ENCODE measurements around the gene CHRM1.

Gene CHRM1

DNA sequence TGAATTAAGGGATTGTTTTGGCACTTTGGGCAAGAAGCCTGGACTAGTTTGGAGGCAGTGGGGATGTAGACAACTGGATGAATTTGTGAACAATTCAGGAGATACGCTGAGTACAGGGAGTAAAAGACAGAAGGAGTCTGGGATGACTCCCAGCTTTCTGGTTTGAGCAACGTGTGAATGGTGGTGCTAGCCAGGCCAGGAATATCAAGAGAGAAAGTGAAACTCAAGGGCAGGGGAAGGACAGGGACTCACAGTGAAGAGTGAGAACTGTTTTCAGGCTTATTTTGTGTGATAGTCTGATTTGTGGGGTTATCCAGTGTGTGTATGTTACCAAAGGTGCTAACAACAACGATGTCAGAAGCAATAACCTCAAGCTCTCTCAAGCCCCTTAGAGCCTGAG is 15.9 kb downstream of the CHRM1 start:
- DNase-seq (ENCODE audit: low spot score) = no peak

DNA sequence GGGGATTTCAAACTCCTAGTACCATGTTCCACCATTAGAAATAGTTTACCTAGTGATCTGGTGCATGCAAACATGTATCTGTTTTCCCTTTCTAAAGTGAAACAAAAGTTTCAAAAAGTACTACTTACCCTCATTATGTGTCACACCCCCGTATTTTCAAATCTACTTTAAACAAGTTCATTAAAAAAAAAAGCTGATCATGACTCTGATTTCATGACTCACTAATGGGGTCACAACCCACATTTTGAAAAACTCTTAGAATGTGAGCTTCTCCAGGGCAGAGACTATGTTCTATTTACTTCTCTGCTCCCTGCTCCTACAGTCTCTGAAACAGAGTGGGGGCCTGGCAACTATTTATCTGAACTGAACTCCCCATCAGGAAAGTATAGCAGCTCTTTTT is 18.2 kb downstream of the CHRM1 start:
- no peak for DNase-seq (ENCODE audit: low spot score)

DNA sequence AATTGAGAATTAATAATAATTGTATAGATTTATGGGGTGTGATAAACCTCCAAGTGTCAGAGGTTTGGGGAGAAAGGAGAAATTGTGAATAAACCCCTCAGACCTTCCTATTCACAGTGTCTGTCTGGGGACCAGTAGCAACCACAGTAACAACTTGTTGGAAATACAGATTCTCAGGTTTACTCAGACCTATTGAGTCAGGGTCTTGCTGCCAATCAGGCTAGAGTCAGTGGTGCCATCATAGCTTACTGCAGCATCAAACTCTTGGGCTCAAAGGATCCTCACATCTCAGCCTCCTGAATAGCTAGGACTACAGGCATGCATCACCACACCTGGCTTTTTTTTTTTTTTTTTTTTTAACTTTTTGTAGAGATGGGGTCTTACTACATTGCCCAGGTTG is 23.1 kb downstream of the CHRM1 start:
- no peak for DNase-seq (ENCODE audit: low spot score)

DNA sequence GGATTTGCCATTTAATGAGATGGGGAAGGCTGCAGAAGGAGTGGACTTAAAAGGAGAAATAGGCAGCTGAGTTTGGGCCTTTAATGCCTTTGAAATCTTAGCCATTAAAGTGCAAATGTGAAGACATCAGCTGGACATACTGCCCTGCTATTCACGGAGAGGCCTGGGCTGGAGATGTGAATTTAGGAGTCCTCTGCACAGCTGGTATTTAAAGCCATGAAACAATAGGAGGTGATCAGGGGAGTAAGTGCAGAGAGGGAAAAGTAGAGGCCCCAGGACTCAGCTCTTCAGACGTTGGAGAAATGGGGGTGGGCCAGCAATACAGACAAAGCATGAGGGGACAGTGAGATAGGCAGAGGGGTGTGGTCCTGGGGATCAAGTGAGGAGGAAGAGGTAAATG is 23.9 kb downstream of the CHRM1 start:
- no peak for DNase-seq (ENCODE audit: low spot score)

DNA sequence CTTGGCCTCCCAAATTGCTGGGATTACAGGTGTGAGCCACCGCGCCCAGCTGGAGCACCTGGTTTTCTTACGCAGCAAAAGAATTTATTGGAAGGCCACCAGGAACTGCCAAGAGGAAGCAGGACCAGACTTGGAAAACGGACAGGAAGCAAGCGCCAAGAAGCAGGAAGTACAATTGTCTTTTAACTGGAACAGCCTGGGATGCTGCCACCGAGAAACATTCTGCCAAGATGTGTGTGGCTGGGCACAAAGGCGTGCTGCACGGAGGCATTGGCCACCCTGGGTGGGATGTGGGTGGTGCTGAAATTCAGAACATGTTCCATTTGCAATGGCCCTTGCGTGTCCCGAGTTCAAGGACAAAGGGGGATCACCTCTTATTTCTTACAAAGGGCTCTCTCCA is 25.1 kb downstream of the CHRM1 start:
- DNase-seq (ENCODE audit: low spot score) = no peak

DNA sequence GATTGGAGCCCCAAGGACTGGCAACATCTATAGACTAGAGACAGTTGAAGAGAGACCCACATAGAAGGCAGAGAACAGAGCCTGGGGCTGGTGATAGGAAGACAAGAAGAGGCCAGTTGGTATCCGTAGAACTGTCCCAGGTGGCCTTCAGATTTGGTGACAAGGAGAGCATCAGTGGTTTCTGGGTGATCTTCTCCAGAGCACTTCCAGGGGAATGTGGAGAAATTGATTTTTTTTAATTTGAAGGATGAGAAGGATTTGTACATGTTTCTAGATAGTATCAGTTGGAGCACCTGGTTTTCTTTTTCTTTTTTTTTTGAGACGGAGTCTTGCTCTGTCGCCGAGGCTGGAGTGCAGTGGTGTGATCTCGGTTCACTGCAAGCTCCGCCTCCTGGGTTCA is 25.7 kb downstream of the CHRM1 start:
- peak; percentile 96 for DNase-seq (ENCODE audit: low spot score)

DNA sequence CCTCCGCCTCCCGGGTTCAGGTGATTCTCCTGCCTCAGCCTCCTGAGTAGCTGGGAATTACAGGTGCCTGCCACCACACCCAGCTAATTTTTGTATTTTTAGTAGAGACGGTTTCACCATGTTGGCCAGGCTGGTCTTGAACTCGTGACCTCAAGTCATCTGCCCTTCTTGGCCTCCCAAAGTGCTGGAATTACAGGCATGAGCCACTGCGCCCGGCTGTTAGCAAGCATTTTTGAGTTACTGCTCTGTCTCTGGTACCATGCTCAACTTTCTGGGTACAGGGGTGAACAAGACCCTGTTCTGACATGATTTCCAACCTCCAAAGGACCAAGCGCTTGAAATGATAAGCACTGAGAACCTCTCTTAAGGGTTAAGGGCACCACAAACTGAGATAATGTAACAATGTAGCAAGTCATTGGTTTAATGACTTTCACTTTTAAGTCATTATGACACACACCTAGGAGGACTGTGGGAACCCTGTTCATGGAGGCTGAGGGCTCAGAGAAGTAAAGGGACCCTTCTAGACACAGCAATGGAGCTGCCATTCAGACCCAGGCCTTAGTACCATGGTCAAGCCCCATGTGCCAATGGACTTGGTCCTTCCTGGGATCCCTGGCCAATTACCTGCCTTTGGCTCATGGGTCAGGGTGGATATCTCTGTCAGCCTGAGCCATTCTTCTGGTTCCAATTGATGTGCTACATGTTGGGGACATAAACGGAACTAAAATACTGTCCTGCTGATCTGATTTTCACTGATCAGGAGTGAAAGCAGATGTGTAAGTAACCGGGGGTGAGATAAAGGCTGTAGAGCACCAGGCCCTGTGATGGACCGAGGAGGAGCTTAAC is 28.9 kb downstream of the CHRM1 start:
- no peak for DNase-seq (ENCODE audit: low spot score)

DNA sequence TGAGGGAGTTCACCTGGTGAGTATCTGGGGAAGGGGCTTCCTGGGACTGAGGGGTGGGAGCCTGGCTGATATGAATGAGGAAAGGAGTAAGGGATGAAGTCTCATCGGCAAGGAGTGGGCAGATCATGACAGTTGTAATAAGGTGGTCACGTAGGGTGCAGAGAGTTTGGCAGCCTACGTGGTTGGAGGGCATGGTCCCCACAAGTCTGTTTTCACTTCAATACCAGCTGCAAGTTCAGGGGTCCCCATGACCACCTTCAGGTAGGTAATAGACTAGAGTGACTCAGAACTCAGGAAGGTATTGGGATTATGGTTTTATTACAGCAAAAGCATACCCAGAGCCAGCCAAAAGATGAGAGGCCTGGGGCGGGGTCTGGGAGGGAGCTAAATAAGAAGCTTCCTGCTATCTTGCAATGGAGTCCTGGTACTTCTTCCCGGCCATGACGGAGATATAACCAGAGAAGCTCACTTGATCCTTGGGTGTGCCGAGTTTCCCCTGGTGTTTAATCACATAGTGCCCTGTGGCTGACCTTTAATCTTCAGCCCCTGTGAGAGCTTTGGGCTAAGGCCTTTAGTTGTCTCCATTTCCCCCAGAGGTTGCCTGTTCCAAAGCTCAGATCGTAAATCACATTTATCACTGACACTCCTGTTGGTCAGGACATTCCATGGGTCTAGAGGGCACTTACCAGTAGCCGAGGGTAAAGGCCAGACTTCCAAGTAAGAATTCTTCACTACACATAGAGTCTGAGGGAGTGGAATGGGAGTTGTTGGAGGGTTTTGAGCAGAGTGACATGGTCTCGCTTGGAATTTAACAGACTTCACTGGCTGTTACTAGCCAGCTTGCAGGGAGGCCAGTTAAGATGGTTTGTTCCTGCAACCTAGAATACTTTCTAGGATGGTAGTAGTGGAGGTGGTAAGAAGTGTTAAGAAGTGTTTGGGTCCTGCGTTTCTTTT is 31.4 kb downstream of the CHRM1 start:
- peak; percentile 57 for DNase-seq (ENCODE audit: low spot score)

DNA sequence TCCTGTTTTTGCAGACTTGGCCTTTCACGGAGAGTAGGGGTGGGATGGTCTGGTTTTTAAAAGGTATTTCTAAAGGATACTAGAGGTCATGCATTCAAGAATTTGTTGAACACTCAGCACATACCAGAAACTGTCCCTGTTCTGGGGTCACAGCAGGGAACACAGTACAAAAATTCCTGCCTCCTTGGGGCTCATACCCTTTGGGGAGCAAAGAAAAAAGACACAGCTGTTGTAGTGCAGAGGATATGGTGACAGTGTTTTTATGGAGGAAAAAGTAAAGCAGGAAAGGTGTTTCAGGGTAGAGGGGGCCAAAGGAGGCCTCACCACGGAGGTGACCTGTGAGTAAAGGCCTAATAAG is 32.1 kb downstream of the CHRM1 start:
- no peak for DNase-seq (ENCODE audit: low spot score)

DNA sequence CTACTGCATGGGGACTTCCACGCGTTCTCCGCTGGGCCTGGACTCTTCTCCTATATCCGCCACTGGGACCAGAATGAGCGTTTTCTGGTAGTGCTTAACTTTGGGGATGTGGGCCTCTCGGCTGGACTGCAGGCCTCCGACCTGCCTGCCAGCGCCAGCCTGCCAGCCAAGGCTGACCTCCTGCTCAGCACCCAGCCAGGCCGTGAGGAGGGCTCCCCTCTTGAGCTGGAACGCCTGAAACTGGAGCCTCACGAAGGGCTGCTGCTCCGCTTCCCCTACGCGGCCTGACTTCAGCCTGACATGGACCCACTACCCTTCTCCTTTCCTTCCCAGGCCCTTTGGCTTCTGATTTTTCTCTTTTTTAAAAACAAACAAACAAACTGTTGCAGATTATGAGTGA is 32.8 kb downstream of the CHRM1 start:
- no peak for DNase-seq (ENCODE audit: low spot score)

DNA sequence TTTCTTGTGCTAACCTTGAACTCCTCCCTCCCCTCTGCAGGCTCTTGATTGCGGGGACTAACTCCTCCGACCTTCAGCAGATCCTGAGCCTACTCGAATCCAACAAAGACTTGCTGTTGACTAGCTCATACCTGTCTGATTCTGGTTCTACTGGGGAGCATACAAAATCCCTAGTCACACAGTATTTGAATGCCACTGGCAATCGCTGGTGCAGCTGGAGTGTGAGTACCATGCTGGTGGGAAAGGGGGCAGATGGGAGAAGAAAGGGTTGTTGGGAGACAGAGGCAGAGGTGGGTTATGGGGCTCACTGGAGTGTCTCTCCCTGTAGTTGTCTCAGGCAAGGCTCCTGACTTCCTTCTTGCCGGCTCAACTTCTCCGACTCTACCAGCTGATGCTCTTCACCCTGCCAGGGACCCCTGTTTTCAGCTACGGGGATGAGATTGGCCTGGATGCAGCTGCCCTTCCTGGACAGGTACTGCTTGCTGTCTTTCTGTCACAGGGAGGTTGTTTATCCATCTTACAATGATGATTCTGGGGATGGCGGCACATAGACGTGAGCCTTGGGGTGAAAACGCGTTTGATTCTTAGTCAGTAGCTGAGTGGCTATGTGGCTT is 35.9 kb downstream of the CHRM1 start:
- no peak for DNase-seq (ENCODE audit: low spot score)

DNA sequence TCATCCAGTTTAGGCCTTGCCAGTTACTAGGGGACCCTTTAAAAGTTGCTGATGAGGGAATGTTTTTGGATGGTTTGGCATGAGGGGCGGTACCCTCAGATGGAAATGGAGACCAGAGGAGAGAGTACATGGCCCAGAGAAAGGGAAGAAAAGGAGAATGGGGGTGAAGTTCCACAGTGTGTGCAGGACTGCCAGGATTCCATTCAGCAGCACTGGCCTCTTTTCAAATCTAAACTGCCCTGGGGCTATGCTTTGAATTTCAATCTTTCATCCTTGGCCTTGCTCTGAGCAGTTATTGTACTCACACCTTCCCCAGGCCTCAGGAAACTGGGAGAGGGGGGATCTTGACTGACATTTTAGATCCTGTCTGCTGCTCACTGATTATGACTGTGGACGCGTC is 37.5 kb downstream of the CHRM1 start:
- no peak for DNase-seq (ENCODE audit: low spot score)

DNA sequence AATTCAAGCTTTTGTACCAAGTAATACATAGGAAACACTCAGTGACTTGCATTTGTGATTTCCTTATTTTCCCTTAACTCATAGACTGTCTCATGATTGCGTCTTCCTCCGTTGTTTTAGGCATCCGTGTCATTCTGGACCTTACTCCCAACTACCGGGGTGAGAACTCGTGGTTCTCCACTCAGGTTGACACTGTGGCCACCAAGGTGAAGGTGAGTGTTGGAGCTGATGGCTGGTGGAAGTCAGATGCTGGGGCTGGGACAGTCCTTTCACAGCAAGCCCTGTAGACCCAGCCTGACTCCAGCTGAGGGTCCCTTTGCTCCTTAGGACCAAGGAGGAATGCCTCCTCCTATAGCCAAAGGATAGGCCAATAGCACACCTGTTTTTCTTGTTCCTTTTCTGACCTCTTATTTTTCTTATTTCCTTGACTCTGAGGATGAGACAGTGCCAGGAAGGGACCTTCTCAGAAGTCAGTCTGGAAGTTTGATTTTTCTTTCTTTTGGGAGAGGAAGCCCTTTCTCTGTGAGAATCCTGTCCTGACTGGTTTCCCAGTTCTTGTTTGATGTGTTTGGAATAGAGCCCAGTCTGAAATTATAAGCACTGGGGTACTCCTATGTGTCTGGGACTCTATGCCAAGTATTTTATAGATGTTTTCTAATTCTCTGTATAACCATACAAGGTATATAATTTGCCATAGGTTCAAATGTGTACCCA is 38.2 kb downstream of the CHRM1 start:
- no peak for DNase-seq (ENCODE audit: low spot score)

DNA sequence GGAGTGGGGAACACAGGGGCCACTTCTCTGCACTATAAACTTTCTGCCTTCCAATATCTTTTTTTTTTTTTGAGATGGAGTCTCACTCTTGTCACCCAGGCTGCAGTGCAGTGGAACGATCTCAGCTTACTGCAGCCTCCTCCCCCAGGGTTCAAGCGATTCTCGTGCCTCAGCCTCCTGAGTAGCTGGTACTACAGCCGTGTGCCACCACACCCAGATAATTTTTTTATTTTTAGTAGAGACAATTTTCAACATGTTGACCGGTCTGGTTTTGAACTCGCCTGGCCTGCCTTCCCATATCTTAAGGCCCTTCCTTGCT is 38.8 kb downstream of the CHRM1 start:
- no peak for DNase-seq (ENCODE audit: low spot score)

DNA sequence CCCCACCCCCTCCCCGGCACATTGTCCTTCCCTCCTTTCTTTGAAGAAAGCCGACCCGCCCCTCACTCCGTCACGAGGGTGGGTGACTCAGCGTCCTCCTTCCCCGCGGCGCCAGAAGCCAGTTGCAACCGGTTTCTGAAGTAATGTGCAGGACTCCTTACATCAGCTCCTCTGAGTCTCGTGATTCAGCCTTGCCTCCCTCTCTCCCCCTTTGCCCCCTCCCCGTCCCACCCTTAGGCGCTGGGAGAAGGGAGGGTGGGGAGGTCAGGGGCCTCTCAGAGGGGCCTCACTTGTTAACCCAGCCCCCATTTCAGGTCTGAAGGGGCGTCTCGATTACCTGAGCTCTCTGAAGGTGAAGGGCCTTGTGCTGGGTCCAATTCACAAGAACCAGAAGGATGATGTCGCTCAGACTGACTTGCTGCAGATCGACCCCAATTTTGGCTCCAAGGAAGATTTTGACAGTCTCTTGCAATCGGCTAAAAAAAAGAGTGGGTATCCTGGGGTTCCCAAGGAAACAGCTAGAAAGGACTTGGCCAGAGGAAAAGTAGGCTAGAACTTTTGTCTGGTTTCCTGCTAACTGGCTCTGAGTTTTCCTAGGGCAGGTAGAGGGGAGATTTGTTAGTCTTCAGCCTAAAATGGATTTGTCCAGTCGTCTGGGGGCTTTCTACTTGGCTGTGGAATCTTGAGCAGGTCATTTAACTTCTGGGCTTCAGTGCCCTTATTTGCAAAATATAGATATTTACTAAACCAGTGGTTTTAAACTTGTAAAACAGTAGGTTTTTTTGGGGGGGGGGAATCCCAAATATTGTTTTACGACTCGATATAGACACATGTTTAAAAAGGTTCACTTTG is 39.4 kb downstream of the CHRM1 start:
- peak; percentile 81 for DNase-seq (ENCODE audit: low spot score)

DNA sequence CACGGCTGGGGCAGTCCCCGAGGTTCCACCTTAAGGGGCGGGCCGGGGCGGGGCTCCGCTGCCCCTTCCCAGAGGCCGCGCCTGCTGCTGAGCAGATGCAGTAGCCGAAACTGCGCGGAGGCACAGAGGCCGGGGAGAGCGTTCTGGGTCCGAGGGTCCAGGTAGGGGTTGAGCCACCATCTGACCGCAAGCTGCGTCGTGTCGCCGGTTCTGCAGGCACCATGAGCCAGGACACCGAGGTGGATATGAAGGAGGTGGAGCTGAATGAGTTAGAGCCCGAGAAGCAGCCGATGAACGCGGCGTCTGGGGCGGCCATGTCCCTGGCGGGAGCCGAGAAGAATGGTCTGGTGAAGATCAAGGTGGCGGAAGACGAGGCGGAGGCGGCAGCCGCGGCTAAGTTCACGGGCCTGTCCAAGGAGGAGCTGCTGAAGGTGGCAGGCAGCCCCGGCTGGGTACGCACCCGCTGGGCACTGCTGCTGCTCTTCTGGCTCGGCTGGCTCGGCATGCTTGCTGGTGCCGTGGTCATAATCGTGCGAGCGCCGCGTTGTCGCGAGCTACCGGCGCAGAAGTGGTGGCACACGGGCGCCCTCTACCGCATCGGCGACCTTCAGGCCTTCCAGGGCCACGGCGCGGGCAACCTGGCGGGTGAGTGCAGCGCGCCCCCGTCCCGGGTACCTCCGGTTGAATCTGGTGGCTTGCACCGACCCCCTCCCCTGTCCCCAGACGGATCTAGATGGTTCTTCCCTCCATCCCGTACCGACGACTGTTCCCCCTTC is 40.2 kb downstream of the CHRM1 start, which contains the start of gene SLC3A2:
TSS of gene SLC3A2 (plus strand) at position 94 of the 776 bp plus-strand sequence. CDS start at position 222, 128 bp downstream.
- peak; percentile 83 for DNase-seq (ENCODE audit: low spot score)

DNA sequence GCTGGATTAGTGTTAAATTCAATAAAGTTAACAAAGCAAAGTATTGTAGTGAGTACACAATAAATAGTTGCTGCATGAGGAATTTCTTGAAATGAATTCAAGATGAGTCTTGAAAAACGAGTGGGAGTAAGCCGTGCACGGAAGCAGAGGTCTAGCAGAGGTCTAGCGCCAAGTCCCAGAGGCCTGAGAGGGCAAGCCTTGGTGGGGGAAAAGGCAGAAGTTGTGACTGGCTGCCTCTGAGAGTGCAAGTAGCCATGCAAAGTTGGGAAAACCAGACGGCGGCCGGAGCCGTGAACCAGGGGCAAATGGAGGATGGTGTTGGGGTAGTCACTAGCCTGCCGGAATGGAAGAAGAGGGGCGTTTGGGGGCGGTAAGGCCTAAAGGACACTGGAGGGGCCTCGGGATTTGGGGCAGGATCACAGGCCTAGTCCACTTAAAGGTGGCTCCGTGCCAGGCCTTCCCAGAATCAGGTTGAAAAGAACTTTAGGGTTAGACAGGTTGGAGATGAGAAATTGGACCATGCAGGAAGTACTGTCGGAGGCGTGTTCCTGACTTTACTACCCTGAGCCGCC is 40.8 kb downstream of the CHRM1 start:
- DNase-seq (ENCODE audit: low spot score) = no peak

DNA sequence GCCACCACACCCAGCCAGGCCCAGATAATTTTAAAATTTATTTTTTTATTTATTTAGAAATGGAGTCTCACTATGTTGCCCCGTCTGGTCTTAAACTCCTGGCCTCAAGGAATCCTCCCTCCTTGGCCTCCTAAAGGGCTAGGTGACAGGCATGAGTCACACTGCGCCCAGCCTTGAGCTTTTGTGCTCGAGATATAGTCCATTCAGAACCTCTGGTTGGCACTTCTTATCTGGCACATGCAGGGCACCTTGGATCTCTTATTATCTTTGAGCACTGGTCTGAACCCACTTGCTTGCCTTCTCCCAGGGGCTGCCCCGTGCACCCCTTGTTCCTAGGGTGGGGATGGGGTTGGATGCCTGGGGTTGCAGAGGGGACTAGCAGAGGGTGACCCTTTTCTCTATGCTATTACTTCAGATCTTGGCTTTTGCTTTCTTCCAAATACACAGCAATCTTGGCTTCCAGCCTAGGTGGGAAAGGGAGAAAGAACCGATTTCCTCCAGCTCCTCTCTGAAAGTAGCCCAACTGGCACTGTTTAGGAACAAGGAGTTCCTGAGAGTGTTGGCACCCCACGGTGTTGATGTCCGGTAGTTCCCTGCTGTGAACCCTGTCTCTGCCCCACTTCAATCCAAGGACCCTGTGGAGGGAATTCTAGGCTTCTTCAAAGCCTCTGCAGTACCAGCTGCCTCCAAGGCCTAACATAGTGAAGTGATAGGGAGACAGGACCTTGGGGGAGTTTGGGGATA is 41.8 kb downstream of the CHRM1 start:
- no peak for DNase-seq (ENCODE audit: low spot score)

DNA sequence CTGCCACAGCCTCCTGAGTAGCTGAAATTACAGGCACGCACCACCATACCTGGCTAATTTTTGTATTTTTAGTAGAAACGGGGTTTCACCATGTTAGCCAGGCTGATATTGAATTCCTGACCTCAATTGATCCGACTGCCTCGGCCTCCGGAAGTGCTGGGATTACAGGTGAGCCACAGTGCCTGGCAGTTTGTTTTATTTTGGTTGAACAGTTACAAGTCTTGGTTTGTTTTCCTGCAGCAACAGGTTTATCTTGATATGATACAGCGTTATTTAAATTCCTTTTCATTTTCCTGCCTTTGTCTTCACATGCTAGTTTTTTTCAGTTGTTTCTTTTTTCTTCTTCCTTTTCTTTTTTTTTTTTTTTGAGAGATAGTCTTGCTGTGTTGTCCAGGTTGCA is 44.5 kb downstream of the CHRM1 start:
- DNase-seq (ENCODE audit: low spot score) = no peak
